Fibroblast of skin of right quadriceps (primary cell): ENCODE results near the gene PIAS1.
A peak's percentile ranks its signal among the peaks of the same experiment; 100 is the strongest.
"Not testable (repeated sequence)": the region's sequence is repeated elsewhere in the genome, so short reads cannot be mapped to it uniquely, and the experiment has no call there.

Experiments
- DNase-seq: peaks from one replicate; pipeline ENCODE4 v3.0.0-alpha.2; 2013

Gene PIAS1

GRCh38 chr15:68222432-68222743 lies 168.3 kb downstream of the PIAS1 start:
- not testable (repeated sequence) for DNase-seq

- no peak for DNase-seq
Measured at GRCh38 chr15:68223171-68223570, 169.1 kb downstream of the PIAS1 start.

DNA sequence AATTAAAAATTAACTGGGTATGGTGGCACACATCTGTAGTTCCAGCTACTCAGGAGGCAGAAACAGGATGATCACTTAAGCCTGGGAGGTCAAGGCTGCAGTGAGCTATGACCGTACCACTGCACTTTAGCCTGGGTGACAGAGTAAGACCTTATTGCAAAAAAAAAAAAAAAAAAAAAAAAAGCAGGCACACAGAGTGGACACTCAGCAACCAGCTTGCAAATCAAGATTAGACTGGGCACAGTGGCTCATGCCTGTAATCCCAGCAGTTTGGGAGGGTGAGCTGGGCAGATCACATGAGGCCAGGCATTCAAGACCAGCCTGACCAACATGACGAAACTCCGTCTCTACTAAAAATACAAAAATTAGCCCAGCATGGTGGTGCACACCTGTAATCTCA lies 170.0 kb downstream of the PIAS1 start:
- DNase-seq: no peak

DNA sequence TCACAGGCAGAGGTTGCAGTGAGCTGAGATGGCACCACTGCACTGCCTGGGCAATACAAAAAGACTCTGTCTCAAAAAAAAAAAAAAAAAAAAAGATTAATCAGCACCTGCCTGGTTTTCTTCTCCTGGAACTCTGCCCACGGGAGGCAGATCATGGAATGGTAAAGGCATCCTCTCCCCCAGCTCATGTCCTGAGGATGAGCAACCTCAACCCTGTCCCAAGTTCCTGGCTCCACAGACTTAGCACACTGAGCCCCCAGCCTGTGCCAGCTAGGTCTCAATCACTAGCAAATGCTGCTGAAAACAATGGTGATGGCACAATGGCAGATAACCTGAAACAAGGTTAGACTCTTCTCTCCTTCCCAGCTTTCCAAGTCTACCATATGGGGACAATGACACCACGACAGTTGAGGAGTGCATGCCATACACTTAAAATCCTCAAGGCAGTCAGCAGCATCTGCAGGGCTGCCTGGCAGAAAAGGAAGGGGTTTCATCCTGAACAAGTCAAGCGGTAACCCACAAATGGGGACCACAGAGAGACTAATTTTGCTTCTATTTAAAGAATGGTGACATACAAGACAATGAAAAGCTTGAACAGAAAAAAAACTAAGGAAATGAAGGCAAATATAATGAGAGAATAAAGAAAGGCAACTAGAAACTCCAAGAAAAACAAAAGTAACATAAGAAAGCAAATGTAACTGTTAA lies 170.6 kb downstream of the PIAS1 start:
- no peak for DNase-seq

DNA sequence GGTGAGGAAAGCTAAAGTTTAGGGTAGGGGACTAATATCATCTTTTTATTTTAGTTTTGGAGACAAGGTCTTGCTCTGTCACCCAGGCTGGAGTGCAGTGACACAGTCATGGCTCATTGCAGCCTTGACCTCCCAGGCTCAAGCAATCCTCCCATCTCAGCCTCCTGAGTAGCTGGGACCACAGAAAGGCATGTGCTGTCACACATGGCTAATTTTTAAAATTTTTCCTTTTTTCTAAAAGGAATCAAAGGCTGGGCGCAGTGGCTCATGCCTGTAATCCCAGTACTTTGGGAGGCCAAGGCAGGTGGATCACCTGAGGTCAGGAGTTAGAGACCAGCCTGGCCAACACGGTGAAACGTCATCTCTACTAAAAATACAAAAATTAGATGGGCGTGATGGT lies 171.3 kb downstream of the PIAS1 start:
- not testable (repeated sequence) for DNase-seq

GRCh38 chr15:68227643-68228142 lies 173.6 kb downstream of the PIAS1 start:
- no peak for DNase-seq

DNA sequence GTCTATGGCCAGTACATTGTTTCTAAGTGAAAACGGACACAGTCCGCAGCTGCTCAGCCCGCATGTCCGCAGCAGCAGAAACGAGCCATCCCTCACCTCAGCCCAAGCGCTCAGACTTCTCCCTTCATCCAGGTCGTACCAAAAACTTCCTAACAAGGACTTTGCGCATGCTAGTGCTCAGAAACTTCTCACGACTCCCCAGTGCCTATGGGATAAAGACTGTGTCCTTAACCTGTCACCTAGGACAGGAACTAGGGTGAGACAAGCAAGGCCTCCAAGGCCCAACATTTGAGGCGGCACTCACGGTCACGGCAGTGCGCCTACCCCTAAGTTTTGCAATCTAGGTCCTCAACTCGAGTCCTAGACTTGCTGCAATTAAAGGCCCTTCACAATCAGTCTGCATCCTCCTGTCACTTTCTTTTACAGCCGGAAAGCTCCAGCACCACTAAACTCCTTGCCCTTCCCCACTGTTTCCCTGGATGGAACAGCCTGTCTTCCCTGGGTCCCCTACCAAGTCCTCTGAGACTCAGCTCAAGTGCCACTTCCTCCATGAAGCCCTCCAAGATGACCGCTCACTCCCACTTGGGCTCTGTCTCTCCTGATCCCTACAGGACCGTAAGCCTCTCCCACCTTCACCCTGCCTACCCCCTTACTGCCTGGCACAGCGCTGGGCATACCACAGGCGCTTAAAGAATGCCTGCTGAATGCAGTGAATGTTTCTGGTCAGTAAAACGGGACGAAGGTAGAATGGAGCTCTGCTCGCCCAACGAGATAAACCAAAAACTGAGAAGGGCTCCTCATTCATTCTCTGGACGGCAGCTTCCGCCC lies 174.2 kb downstream of the PIAS1 start:
- DNase-seq: peak; percentile 9

- peak; percentile 10 for DNase-seq
Measured at GRCh38 chr15:68228971-68229385, 174.9 kb downstream of the PIAS1 start.

GRCh38 chr15:68229386-68230156 lies 175.5 kb downstream of the PIAS1 start, which contains the start of gene CLN6:
CLN6 (minus strand) TSS chr15:68229728; CDS start chr15:68229584, 144 bp downstream.
- DNase-seq: peak; percentile 80

GRCh38 chr15:68230157-68231100 lies 176.3 kb downstream of the PIAS1 start:
- peak; percentile 6 for DNase-seq

GRCh38 chr15:68231102-68231818 lies 177.1 kb downstream of the PIAS1 start:
- no peak for DNase-seq

DNA sequence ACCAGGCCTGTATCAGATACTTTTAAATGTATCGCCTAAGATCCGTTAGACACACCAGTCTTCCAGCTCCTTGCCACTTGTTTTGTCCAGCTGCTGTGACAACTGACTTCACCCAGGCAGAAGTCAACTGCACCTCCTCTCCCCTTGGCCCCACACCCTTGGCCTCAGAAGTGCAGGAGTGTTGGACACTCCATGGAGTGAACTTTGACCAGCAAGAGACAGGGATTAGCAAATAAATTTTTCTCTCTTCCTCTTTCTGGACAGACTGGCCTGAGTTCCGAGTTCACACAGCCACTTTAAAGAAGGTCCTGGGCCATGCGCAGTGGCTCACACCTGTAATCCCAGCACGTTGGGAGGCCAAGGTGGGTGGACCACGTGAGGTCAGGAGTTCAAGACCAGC lies 178.3 kb downstream of the PIAS1 start:
- no peak for DNase-seq

GRCh38 chr15:68232937-68233336 lies 178.8 kb downstream of the PIAS1 start:
- no peak for DNase-seq

GRCh38 chr15:68234060-68234459 lies 179.9 kb downstream of the PIAS1 start:
- DNase-seq: no peak

- not testable (repeated sequence) for DNase-seq
Measured at GRCh38 chr15:68234520-68234919, 180.4 kb downstream of the PIAS1 start.

DNA sequence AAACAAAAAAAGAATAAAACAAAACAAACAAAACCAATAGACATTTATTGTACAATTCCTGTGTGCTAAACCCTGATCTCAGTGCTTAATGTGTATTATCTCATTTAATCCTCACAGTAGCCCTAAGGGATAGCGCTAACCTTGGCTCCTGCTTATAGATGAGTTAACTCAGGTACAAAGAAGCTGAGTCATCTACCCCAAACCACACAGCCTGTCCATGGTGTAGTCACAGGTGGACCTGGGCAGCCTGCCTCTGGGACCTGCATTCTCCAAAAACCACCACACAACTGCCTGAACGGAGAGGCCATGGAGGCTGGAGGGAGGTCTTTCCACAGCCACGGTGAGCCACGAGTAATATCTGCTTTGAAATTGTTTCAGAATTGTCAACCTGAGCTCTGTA lies 180.9 kb downstream of the PIAS1 start:
- no peak for DNase-seq

- no peak for DNase-seq
Measured at GRCh38 chr15:68239025-68239424, 184.9 kb downstream of the PIAS1 start.

DNA sequence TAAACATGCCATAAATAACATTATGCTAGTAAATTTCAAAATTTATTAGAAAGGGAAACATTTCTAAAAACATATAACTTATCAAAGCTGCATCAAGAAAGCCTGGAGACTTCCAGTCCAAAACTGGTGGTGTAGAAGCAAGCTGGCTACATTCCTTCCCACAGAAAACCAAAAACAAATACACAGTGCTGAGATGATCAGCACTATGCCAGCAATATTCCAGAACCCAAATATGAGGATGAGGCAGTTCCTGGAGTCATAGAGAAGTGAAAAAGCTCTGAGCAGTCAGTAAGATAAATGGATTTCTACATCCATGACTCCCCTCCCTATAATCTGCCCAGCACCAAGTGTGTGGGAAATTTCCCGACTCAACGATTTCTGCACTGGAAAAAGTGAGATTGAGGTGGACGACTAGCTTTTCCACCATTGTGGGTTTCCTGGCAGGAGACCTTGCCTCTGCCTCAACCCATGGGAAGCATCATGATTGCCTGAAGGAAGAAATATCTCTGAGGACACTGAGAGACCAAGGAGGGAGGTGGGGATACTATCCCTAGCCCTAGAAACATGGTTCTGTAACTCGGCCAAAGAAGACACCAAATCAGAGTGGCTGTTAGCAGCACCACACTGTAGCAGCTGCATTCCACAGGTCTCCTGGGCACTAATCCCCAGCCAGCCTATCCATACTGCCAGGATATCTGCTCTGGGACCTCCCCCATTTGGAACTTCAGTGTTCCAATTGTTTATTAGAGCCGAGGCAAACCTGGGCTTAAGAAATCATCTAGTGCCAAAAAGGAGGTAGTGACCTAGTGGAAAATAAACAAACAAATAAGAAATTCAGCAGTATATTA lies 187.2 kb downstream of the PIAS1 start:
- DNase-seq: no peak
